Fibroblast of the aortic adventitia (primary cell): ENCODE measurements around the gene AK5. TPM values are rescaled to one million over a fixed set of nuclear protein-coding genes. Genes with fewer than 3 reads are reported as not detected.

Source experiments
- DNase-seq: peaks from one replicate; pipeline ENCODE4 v3.0.0-alpha.2; 2010; ENCODE audit warnings: low read depth
- H3K4me3 ChIP-seq: 2 replicates; pipeline ENCODE4 v1.5.1; 2011; ENCODE audit warnings: low read depth, mild to moderate bottlenecking, control low read depth, low read length, moderate library complexity
- total RNA-seq: library from RNA; depleted of rRNA; stranded (reverse); fragments of >200 nt; gene quantifications from 2 replicates; pipeline ENCODE4 v1.2.3, GENCODE V29; 2012; ENCODE audit warnings: low replicate concordance
- TF ChIP-seq, protein P1 (sequence below): IDR thresholded peaks from 2 replicates; pipeline ENCODE4 v1.5.1; 2011; ENCODE audit warnings: mild to moderate bottlenecking, low read length, control low read depth, inconsistent platforms; ENCODE audit not compliant: insufficient read depth

AK5 gene
- total RNA-seq: 13.5 and 18.8 TPM in 2 replicates

- DNase-seq: peak; percentile 39
- H3K4me3 ChIP-seq: peak within 1 kb of the TSS; percentile 76
Observed at GRCh38 chr1:77281491-77282186, at the start of gene AK5. Gene AK5, plus strand, starts transcription at chr1:77282019. Its CDS starts 295 bp downstream, at chr1:77282314.

GRCh38 chr1:77232829-77233228, 49.0 kb upstream of the AK5 start:
- TF ChIP-seq, protein P1, sequence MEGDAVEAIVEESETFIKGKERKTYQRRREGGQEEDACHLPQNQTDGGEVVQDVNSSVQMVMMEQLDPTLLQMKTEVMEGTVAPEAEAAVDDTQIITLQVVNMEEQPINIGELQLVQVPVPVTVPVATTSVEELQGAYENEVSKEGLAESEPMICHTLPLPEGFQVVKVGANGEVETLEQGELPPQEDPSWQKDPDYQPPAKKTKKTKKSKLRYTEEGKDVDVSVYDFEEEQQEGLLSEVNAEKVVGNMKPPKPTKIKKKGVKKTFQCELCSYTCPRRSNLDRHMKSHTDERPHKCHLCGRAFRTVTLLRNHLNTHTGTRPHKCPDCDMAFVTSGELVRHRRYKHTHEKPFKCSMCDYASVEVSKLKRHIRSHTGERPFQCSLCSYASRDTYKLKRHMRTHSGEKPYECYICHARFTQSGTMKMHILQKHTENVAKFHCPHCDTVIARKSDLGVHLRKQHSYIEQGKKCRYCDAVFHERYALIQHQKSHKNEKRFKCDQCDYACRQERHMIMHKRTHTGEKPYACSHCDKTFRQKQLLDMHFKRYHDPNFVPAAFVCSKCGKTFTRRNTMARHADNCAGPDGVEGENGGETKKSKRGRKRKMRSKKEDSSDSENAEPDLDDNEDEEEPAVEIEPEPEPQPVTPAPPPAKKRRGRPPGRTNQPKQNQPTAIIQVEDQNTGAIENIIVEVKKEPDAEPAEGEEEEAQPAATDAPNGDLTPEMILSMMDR: no peak
- DNase-seq: no peak
- no peak overlapping the region for H3K4me3 ChIP-seq

More at GRCh38 chr1:77281491-77282186, at the start of gene AK5:
- TF ChIP-seq, protein P1: no peak

DNA sequence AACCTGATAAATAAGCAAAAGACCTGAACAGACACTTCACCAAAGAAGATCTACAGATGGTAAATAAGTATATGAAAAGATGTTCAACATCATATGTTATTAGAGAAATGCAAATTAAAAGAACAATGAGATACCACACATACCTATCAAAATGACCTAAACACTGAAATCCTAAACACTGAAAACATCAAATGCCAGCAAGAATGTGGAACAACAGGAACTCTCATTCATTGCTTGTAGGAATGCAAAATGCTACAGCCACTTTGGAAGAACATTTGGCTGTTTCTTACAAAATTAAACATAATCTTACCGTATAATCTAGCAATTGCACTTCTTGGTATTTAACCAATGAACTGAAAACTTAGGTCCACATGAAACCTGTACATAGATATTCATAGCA, 47.7 kb upstream of the AK5 start:
- no peak for DNase-seq
- H3K4me3 ChIP-seq: no peak overlapping the region
- TF ChIP-seq, protein P1: no peak

GRCh38 chr1:77234943-77235342, 46.9 kb upstream of the AK5 start:
- H3K4me3 ChIP-seq: no peak overlapping the region
- no peak for DNase-seq
- TF ChIP-seq, protein P1: no peak

DNA sequence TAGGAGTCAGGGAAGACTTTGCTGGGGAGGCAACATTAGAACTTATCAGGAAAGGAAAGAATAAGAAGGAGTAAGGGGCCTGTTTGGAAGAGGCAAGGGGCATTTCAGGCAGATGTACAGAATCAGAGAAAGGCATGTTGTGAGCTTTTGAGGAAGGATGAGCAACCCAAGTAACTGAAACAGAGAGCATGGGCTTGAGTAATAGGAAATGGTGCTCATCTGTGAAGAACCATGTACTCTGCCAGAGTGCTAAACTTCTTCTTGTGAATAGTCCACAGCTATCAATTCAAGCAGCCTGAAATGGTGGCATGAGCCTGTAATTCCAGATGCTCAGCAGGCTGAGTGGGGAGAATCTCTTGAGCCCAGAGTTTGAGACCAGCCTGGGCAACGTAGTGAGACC, 43.4 kb upstream of the AK5 start:
- DNase-seq: no peak
- H3K4me3 ChIP-seq: no peak overlapping the region
- TF ChIP-seq, protein P1: no peak

- TF ChIP-seq, protein P1: no peak
- no peak overlapping the region for H3K4me3 ChIP-seq
- no peak for DNase-seq
Observed at GRCh38 chr1:77239311-77239710, 42.5 kb upstream of the AK5 start.

DNA sequence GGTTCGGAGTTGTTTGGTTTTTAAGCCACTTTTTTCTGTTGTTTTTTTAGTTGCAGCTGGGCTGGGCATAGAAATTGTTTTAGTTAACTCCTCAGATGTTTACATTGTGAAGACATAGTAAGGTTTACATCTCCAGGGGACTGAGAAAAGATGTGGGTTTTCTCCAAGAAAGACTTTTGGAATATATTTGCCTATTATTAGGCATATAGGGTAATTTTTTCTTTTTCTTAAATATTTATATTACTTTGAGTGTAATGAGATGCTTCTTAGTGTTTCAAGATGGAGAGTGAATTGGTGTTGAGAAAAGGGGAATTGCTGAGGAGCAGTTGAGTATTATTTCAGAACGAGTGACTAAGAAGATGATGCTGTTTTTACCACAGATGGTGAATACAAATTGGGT, 36.0 kb upstream of the AK5 start:
- no peak overlapping the region for H3K4me3 ChIP-seq
- TF ChIP-seq, protein P1: no peak
- DNase-seq: no peak
